A673 (cell line): ENCODE data around the gene CNTLN.

Experiments
- CTCF ChIP-seq: fragments of 300-800, 200-600 bp; sonication (generic); conservative IDR thresholded peaks from 2 replicates; pipeline ENCODE4 v1.5.1; 2017; ENCODE audit warnings: low read depth, mild to moderate bottlenecking, antibody characterized with exemption, low read length, moderate library complexity, mixed read lengths
- EZH2 ChIP-seq: fragments of 200-600 bp; sonication (generic); IDR thresholded peaks from 2 replicates; pipeline ENCODE4 v1.6.1; 2017; ENCODE audit warnings: borderline replicate concordance, low read depth, mild to moderate bottlenecking, mixed read lengths, antibody characterized with exemption, low read length; ENCODE audit not compliant: poor library complexity, severe bottlenecking

DNA sequence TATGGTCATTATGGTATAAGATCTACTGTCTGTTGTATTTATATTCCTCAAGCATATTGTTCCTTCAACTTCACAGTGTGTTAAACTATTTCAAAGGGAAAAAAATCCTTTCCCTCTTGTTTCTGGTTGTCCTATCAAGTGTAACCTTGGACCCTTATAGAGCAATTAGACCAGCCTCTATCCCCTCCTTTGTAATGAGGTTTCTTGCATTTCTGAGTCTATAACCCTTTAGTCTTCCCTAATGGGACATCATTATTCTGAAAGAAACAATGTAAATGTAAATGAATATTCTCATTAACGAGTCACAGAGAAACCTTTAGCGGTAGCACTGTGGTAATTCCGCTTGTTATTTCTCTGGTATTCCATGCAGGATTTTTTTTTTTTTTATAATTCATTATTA lies 197.3 kb downstream of the CNTLN start:
- TF ChIP-seq CTCF (no peak), EZH2 (no peak)
